A549 (cell line): ENCODE results near the gene SCYGR5.

Source experiments
- BCL3 ChIP-seq: fragments of >200 bp; sonication (Bioruptor Twin); formaldehyde crosslinking; IDR thresholded peaks from 3 replicates; pipeline ENCODE4 v1.6.1; 2016
- CTCF ChIP-seq: fragments of >200 bp; sonication (Bioruptor Twin); formaldehyde crosslinking; IDR thresholded peaks from 3 replicates; pipeline ENCODE4 v1.5.1; 2016
- KDM5A ChIP-seq: fragments of 200-600 bp; sonication (generic); IDR thresholded peaks from 2 replicates; pipeline ENCODE4 v1.6.1; 2016; ENCODE audit warnings: antibody characterized with exemption, mild to moderate bottlenecking
- NR3C1 ChIP-seq: fragments of >200 bp; sonication (Bioruptor Twin); formaldehyde crosslinking; IDR thresholded peaks from 3 replicates; pipeline ENCODE4 v1.6.1; 2017
- TP53 ChIP-seq: fragments of 250-450 bp; sonication (Bioruptor Pico); IDR thresholded peaks from 2 replicates; pipeline ENCODE4 v1.5.0; 2021; ENCODE audit warnings: mild to moderate bottlenecking, moderate library complexity

- no peak for TF ChIP-seq CTCF
- TF ChIP-seq BCL3 = no peak
- TF ChIP-seq KDM5A = no peak
- TF ChIP-seq TP53 (CRISPR knock-in tag) = no peak
- TF ChIP-seq NR3C1 = no peak
Measured at GRCh38 chr2:227674485-227674884, 7.9 kb downstream of the SCYGR5 start.
